Peyer's patch (tissue), 4 donors: ENCODE results near the gene FAM20C. TPM values are rescaled to one million over a fixed set of nuclear protein-coding genes. Genes with fewer than 3 reads are reported as not detected.
A peak's percentile ranks its signal among the peaks of the same experiment; 100 is the strongest.

ENCODE experiments used
- DNase-seq, 3 donors: peaks; one replicate each; pipeline ENCODE4 v3.0.0-alpha.2; 2017 to 2019
- H3K27ac ChIP-seq, 4 donors: fragments of 200-600 bp; sonication (generic); one replicate each; pipeline ENCODE4 v1.5.1; 2016 to 2019
- H3K27me3 ChIP-seq, 2 donors: fragments of 200-600 bp; sonication (generic); one replicate each; pipeline ENCODE4 v1.5.1; 2019
- H3K36me3 ChIP-seq, 3 donors: fragments of 200-600 bp; sonication (generic); one replicate each; pipeline ENCODE4 v1.5.1; 2016 to 2019
- H3K4me1 ChIP-seq, 4 donors: fragments of 200-600 bp; sonication (generic); one replicate each; pipeline ENCODE4 v1.5.1; 2016 to 2019
- H3K4me3 ChIP-seq, 4 donors: fragments of 200-600 bp; sonication (generic); 1 replicate in 3 of 4; 2 replicates in 1 of 4; pipeline ENCODE4 v1.5.1; 2016 to 2019; ENCODE audit warnings: mild to moderate bottlenecking in 1 of 4
- H3K9me3 ChIP-seq, 4 donors: fragments of 200-600 bp; sonication (generic); one replicate each; pipeline ENCODE4 v1.5.1; 2016 to 2019; ENCODE audit warnings: mild to moderate bottlenecking in 1 of 4
- POLR2A ChIP-seq, 2 donors: fragments of 450-650 bp; IDR thresholded peaks; one replicate each; pipeline ENCODE4 v1.5.1; 2017; ENCODE audit warnings: antibody characterized with exemption in 2 of 2, mild to moderate bottlenecking in 2 of 2, moderate library complexity in 2 of 2
- total RNA-seq, 4 donors: library from RNA; depleted of rRNA; stranded (reverse); fragments of >200 nt; gene quantifications; one replicate each; pipeline ENCODE4 v1.1.0, GENCODE V29; 2016
- TF ChIP-seq, protein P1 (sequence below), 6 experiments: fragments of 450-650 bp in 4 of 6; fragments of 200-600 bp in 2 of 6; sonication (generic) in 1 of 6; IDR thresholded peaks; one replicate each; pipeline ENCODE4 v1.5.1; 2017 to 2019; ENCODE audit warnings: antibody characterized with exemption in 6 of 6, mild to moderate bottlenecking in 3 of 6, moderate library complexity in 1 of 6

The FAM20C gene
- total RNA-seq, 4 donors from 2014 or later, result 46.4 to 66.0 (median 53.8) TPM

- DNase-seq, result no peak
- peaks cover 0 to 11% (median 0%) of the 10 kb centered on the region in 4 donors for H3K4me1 ChIP-seq
- no peak overlapping the region for H3K4me3 ChIP-seq
- no peaks in the 10 kb centered on the region for H3K9me3 ChIP-seq
- no peaks in the 10 kb centered on the region for H3K36me3 ChIP-seq
- no peaks in the 10 kb centered on the region for H3K27me3 ChIP-seq
- H3K27ac ChIP-seq, result peak overlapping the region in 2 of 4 donors; percentile 10 to 44
- no peak for TF ChIP-seq POLR2A (IDR thresholded peaks at IDR 0.05)
- TF ChIP-seq, protein P1, sequence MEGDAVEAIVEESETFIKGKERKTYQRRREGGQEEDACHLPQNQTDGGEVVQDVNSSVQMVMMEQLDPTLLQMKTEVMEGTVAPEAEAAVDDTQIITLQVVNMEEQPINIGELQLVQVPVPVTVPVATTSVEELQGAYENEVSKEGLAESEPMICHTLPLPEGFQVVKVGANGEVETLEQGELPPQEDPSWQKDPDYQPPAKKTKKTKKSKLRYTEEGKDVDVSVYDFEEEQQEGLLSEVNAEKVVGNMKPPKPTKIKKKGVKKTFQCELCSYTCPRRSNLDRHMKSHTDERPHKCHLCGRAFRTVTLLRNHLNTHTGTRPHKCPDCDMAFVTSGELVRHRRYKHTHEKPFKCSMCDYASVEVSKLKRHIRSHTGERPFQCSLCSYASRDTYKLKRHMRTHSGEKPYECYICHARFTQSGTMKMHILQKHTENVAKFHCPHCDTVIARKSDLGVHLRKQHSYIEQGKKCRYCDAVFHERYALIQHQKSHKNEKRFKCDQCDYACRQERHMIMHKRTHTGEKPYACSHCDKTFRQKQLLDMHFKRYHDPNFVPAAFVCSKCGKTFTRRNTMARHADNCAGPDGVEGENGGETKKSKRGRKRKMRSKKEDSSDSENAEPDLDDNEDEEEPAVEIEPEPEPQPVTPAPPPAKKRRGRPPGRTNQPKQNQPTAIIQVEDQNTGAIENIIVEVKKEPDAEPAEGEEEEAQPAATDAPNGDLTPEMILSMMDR (IDR thresholded peaks at IDR 0.05), result no peak
These were observed 7.8 kb upstream of the FAM20C start for GRCh38 chr7:184294-185264.

DNA sequence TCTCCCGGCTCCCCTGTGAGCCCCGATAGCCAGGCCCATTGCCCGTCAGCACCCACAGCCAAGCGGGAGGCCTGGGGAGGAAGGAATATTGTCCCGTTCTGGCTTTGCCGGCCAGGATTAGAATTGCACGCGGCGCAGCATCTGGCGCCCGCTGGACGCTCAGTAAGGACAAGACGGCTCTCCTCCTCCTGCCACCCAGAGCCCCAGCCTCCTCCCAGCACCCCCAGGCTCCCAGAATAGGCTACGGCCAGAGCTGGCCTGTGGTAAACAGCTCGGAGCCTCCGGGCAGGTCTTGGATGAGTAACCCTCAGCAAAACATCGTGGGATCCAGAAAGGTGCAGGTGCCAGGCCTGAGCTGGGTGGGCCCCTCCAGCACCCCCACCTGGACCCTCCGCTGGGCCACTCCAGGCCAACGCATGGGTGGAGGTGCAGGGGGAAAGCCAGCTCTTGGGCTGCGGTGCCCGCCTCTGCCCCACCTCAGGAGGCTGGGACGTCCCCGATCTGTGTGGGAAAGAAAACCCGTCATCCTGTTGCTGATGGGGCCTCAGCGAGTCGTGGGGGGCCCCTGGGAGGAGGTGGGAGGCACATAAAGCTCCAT is 5.8 kb upstream of the FAM20C start:
- no peak overlapping the region for H3K4me3 ChIP-seq
- DNase-seq, result no peak
- TF ChIP-seq, protein P1 (IDR thresholded peaks at IDR 0.05), result no peak
- TF ChIP-seq POLR2A (IDR thresholded peaks at IDR 0.05), result no peak
- H3K36me3 ChIP-seq, result no peaks in the 10 kb centered on the region
- no peak overlapping the region for H3K27ac ChIP-seq
- H3K9me3 ChIP-seq, result no peaks in the 10 kb centered on the region
- H3K4me1 ChIP-seq, result peaks cover 0 to 22% (median under 1%) of the 10 kb centered on the region in 4 donors
- no peaks in the 10 kb centered on the region for H3K27me3 ChIP-seq

GRCh38 chr7:187227-187927 is 5.0 kb upstream of the FAM20C start:
- Histone ChIP-seq H3K9me3 (no peaks in the 10 kb centered on the region), H3K36me3 (no peaks in the 10 kb centered on the region), H3K27ac (no peak overlapping the region), H3K27me3 (no peaks in the 10 kb centered on the region), H3K4me3 (no peak overlapping the region), H3K4me1 (peaks cover 0 to 24% (median 4%) of the 10 kb centered on the region in 4 donors)
- no peak for TF ChIP-seq POLR2A (IDR thresholded peaks at IDR 0.05)
- TF ChIP-seq, protein P1 (IDR thresholded peaks at IDR 0.05), result no peak
- DNase-seq, result no peak

DNA sequence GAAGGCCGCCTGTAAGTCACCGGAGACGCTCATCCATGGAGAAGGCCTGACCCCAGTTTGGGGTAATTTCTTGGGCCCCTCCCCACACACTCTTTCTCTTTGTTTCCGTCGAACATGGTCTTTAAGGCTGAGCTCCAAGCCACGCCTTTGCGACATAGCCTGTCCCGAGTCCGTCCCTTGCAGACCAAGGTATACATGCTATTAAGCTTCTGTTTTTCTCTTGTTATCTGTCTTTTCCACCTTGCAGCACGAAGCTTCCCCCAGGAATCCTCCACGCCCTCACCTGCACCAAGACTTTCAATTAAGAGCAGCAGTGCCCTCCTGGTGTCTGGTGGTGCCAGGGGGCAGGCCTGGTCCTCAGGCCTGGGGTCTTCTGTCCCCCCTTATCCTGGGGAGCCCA is 4.2 kb upstream of the FAM20C start:
- peaks cover 0 to 24% (median 7%) of the 10 kb centered on the region in 4 donors for H3K4me1 ChIP-seq
- H3K27ac ChIP-seq, result no peak overlapping the region
- no peaks in the 10 kb centered on the region for H3K27me3 ChIP-seq
- H3K36me3 ChIP-seq, result no peaks in the 10 kb centered on the region
- no peaks in the 10 kb centered on the region for H3K9me3 ChIP-seq
- TF ChIP-seq, protein P1 (IDR thresholded peaks at IDR 0.05), result no peak
- TF ChIP-seq POLR2A (IDR thresholded peaks at IDR 0.05), result no peak
- no peak for DNase-seq
- H3K4me3 ChIP-seq, result no peak overlapping the region

GRCh38 chr7:188727-189500 is 3.5 kb upstream of the FAM20C start:
- Histone ChIP-seq H3K9me3 (no peaks in the 10 kb centered on the region), H3K27me3 (no peaks in the 10 kb centered on the region), H3K27ac (no peak overlapping the region), H3K4me1 (peaks cover 0 to 28% (median 7%) of the 10 kb centered on the region in 4 donors), H3K36me3 (no peaks in the 10 kb centered on the region), H3K4me3 (no peak overlapping the region)
- TF ChIP-seq POLR2A (IDR thresholded peaks at IDR 0.05), result no peak
- TF ChIP-seq, protein P1 (IDR thresholded peaks at IDR 0.05), result no peak
- DNase-seq, result no peak
